ENCODE data around the gene PTBP1. TPM values are rescaled to one million over a fixed set of nuclear protein-coding genes. Genes with fewer than 3 reads are reported as not detected.

Gene PTBP1
- total RNA-seq, 1 experiment from 2014 or later: 712 TPM

GRCh38 chr19:787536-787935, 9.7 kb upstream of the PTBP1 start:
- Histone ChIP-seq H4K20me1 (ENCODE audit: control insufficient read depth, insufficient read depth, insufficient read length) (no peaks in the 10 kb centered on the region), H3K23ac (ENCODE audit: insufficient read length, low read depth, low read length) (no peak overlapping the region), H2AFZ (ENCODE audit: low read length) (no peak overlapping the region), H3T11ph (ENCODE audit: low read length) (no peak overlapping the region), H4K91ac (ENCODE audit: insufficient read length, low read depth, low read length) (no peak overlapping the region), H3K79me1 (ENCODE audit: insufficient read depth, low read depth, low read length, poor library complexity, severe bottlenecking) (no peaks in the 10 kb centered on the region), H3K4ac (ENCODE audit: low read depth, low read length) (no peak overlapping the region), H3K23me2 (ENCODE audit: insufficient read length, low read depth, low read length, poor library complexity, severe bottlenecking) (peaks cover 10% of the 10 kb centered on the region), H4K5ac (ENCODE audit: insufficient read length, low read depth, low read length) (no peak overlapping the region), H3K9me3 (ENCODE audit: control insufficient read depth, low read depth, low read length) (no peaks in the 10 kb centered on the region), H3K79me2 (ENCODE audit: insufficient read depth, low read length) (no peaks in the 10 kb centered on the region), H2AK5ac (ENCODE audit: insufficient read length, low read length) (no peak overlapping the region), H2BK12ac (ENCODE audit: insufficient read length, low read depth, low read length) (no peak overlapping the region), H3K9ac (ENCODE audit: extremely low read depth, insufficient read length, low read length) (no peak overlapping the region), H3K4me2 (ENCODE audit: insufficient read depth, insufficient read length, low read length) (no peak overlapping the region), H3K14ac (ENCODE audit: insufficient read depth, low read length) (no peak overlapping the region), H3K56ac (ENCODE audit: insufficient read length, low read depth, low read length) (no peak overlapping the region), H2BK15ac (ENCODE audit: low read depth, low read length) (no peak overlapping the region), H3K18ac (ENCODE audit: insufficient read length, low read depth, low read length) (no peak overlapping the region), H3K27me3 (ENCODE audit: insufficient read depth, low read length) (no peaks in the 10 kb centered on the region), H2BK120ac (ENCODE audit: low read depth, low read length, poor library complexity, severe bottlenecking) (no peak overlapping the region), H2BK20ac (ENCODE audit: low read depth, low read length, poor library complexity, severe bottlenecking) (no peak overlapping the region), H2BK5ac (ENCODE audit: insufficient read length, low read length) (no peak overlapping the region), H4K8ac (replicated peaks; ENCODE audit: insufficient read length, low read depth, low read length) (no peak overlapping the region), H3K4me1 (ENCODE audit: insufficient read depth, low read length) (no peaks in the 10 kb centered on the region; the same call in 1 of the 2 replicates), H3K27ac (ENCODE audit: insufficient read length, low read depth, low read length) (no peak overlapping the region)
- no peak for DNase-seq
- Mint-ChIP-seq H3K27ac (peak overlapping the region in 1 of 3 experiments; percentile 95; a peak in 2 of 7 replicates), H3K27me3 (ENCODE audit: low read depth) (no peaks in the 10 kb centered on the region), H3K4me1 (peaks cover 32 to 47% of the 10 kb centered on the region in 2 experiments), H3K4me3 (no peak overlapping the region), H3K9me3 (no peaks in the 10 kb centered on the region), H3K36me3 (ENCODE audit: insufficient read depth in 1 of 3, low read depth in 3 of 3) (peaks cover 0 to 7% (median 4%) of the 10 kb centered on the region in 3 experiments; a peak in 3 of 7 replicates)
- no CpG with 5 or more reads among the region's 16 CpGs for WGBS (ENCODE audit: extremely low coverage, insufficient read length, low lambda C conversion rate)
- TF ChIP-seq, protein P1, sequence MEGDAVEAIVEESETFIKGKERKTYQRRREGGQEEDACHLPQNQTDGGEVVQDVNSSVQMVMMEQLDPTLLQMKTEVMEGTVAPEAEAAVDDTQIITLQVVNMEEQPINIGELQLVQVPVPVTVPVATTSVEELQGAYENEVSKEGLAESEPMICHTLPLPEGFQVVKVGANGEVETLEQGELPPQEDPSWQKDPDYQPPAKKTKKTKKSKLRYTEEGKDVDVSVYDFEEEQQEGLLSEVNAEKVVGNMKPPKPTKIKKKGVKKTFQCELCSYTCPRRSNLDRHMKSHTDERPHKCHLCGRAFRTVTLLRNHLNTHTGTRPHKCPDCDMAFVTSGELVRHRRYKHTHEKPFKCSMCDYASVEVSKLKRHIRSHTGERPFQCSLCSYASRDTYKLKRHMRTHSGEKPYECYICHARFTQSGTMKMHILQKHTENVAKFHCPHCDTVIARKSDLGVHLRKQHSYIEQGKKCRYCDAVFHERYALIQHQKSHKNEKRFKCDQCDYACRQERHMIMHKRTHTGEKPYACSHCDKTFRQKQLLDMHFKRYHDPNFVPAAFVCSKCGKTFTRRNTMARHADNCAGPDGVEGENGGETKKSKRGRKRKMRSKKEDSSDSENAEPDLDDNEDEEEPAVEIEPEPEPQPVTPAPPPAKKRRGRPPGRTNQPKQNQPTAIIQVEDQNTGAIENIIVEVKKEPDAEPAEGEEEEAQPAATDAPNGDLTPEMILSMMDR (conservative IDR thresholded peaks at IDR 0.05): no peak

Data from H9 (cell line).